GM19240 (cell line): ENCODE measurements around the gene SLAIN1.
A peak's percentile ranks its signal among the peaks of the same experiment; 100 is the strongest.

Source experiments
- DNase-seq: peaks from one replicate; pipeline ENCODE4 v3.0.0; 2011; ENCODE audit warnings: low spot score; ENCODE audit not compliant: insufficient read length

SLAIN1 gene

GRCh38 chr13:77714119-77714755 lies 16.8 kb downstream of the SLAIN1 start:
- DNase-seq, result no peak

GRCh38 chr13:77715233-77715891 lies 17.9 kb downstream of the SLAIN1 start:
- no peak for DNase-seq

GRCh38 chr13:77716692-77717091 lies 19.2 kb downstream of the SLAIN1 start:
- no peak for DNase-seq

- DNase-seq, result no peak
Observed at GRCh38 chr13:77717508-77717907, 20.0 kb downstream of the SLAIN1 start.

- no peak for DNase-seq
Observed at GRCh38 chr13:77719128-77719527, 21.6 kb downstream of the SLAIN1 start.

GRCh38 chr13:77720988-77721387 lies 23.5 kb downstream of the SLAIN1 start:
- DNase-seq, result no peak

- DNase-seq, result no peak
Observed at GRCh38 chr13:77724092-77724491, 26.6 kb downstream of the SLAIN1 start.

GRCh38 chr13:77725071-77725470 lies 27.6 kb downstream of the SLAIN1 start:
- DNase-seq, result no peak

- no peak for DNase-seq
Observed at GRCh38 chr13:77728265-77729125, 31.0 kb downstream of the SLAIN1 start.

GRCh38 chr13:77729502-77730221 lies 32.2 kb downstream of the SLAIN1 start:
- DNase-seq, result peak; percentile 16

- DNase-seq, result no peak
Observed at GRCh38 chr13:77730572-77730971, 33.1 kb downstream of the SLAIN1 start.

- no peak for DNase-seq
Observed at GRCh38 chr13:77732287-77732686, 34.8 kb downstream of the SLAIN1 start.

GRCh38 chr13:77733674-77734073 lies 36.2 kb downstream of the SLAIN1 start:
- no peak for DNase-seq

- DNase-seq, result no peak
Observed at GRCh38 chr13:77737583-77738200, 40.2 kb downstream of the SLAIN1 start.

- no peak for DNase-seq
Observed at GRCh38 chr13:77740097-77740735, 42.7 kb downstream of the SLAIN1 start.

GRCh38 chr13:77740931-77741596 lies 43.6 kb downstream of the SLAIN1 start:
- no peak for DNase-seq

- no peak for DNase-seq
Observed at GRCh38 chr13:77741597-77741972, 44.1 kb downstream of the SLAIN1 start.

- DNase-seq, result no peak
Observed at GRCh38 chr13:77742801-77743200, 45.3 kb downstream of the SLAIN1 start.

GRCh38 chr13:77745784-77746183 lies 48.3 kb downstream of the SLAIN1 start:
- no peak for DNase-seq

- DNase-seq, result no peak
Observed at GRCh38 chr13:77749344-77749880, 51.9 kb downstream of the SLAIN1 start.
